NCI-H510A (cell line): ENCODE data around the gene TRAF3IP1.
A peak's percentile ranks its signal among the peaks of the same experiment; 100 is the strongest.

Experiments used
- DNase-seq: peaks from one replicate; lab custom pipeline; 2025; lab: John Stamatoyannopoulos, UW

TRAF3IP1 gene

DNA sequence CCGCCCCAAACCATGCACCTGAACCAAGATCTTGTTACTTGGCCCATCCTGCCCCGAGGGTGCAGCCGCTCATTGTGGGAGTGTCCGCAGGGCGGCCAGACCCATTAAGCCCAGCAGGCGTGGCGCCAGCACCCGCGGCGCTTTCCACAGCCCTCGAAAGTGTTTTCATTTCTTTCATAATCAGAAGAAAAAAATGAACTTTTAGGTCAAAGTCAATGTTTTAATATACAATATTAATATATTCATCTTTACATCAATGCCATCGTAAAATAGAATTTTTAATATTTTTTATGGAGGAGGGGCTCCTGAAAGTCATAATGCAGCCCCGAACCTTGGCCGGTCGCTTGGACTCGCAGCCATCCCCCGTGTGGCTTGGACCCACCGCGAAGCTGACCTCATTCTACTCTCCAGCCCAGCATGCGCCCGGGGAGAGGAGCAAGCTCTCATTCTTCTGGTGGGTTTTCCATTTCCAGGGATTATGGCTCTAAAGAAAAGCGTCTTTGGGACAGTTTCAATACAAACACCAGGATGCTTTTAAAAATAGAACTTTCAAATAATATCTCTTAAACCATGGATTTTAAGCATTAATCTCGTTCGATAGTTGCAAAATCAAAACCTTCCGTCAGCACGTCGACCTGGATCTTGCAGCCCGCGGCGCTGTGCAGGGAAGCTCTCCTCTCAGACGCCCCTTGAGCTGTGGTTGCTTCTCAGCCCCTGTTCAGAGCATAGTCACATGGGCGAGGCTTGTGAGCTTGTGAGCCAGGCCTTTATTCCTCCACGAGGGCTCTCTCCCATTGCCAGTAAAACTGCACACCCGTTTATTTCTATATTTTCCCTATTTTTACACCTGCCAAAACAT, 89.3 kb downstream of the TRAF3IP1 start:
- no peak for DNase-seq

DNA sequence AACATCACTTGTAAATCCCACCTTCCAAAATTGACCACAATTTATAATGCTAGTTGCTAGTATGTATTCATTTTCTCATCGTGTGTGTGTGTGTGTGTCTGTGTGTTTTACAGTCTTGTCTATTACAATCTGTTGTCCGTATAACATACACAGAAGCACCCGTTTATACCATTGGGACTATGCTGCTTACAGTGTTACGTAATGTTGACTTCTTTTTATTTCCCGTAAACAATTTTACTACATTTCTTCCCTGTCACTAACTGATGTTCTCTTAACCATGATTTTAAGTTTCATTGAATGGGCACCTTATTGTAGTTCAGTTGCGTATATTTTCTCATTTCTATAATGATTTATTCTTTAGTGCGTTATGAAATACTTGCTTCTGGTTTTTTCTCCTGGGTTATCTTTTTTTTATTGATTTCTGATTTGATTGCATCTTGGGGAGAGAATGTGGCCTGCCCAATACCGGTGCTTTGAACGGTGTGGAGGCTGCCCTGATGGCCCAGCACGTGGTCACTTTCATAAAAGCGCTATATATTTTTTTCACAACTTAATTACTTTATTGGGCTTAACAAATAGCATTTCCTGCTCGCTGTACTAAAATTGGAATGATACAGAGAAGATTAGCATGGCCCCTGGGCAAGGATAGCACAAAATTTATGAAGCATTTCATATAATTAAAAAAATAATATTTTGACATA, 91.9 kb downstream of the TRAF3IP1 start:
- no peak for DNase-seq

DNA sequence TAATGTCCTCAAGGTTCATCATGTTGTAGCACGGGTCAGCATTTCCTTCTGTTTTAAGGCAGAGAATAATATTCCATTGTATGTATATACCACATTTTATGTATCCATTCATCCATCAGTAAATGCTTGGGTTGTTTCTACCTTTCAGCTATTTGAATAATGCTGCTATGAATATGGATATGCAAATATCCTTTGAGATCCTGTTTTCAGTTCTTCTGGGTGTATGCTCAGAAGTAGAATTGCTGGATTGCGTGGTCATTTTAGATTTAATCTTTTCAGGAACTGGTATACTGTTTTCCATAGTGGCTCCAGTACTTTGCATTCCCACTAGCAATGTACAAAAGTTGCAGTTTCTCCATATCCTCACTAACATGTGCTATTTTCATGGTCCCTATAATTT, 93.0 kb downstream of the TRAF3IP1 start:
- no peak for DNase-seq

- peak; percentile 83 for DNase-seq
Observed at GRCh38 chr2:238415036-238415764, 94.9 kb downstream of the TRAF3IP1 start.

DNA sequence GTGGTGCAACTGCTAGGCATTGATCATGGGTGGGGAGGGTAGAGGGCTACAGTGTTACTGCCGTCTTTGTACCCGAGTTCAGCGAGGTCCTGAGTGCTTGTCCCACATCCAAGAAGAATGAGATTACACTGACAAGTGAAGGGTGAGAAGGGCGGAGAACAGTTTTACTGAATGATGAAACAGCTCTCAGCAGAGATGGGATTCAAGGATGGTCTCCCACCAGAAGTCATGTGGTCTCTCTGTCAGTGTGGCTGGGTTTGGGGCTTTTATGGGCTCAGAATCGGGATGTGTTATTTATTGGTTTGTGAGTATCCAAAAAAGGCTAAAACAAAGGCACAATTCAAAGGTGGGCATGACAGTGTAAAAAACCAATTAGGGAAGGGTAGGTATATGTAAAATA, 95.6 kb downstream of the TRAF3IP1 start:
- no peak for DNase-seq

- no peak for DNase-seq
Observed at GRCh38 chr2:238418196-238418998, 98.1 kb downstream of the TRAF3IP1 start.

- no peak for DNase-seq
Observed at GRCh38 chr2:238418999-238419546, 98.8 kb downstream of the TRAF3IP1 start.

GRCh38 chr2:238420442-238420841, 100.1 kb downstream of the TRAF3IP1 start:
- DNase-seq = no peak

- DNase-seq = no peak
Observed at GRCh38 chr2:238420878-238421694, 100.8 kb downstream of the TRAF3IP1 start.

DNA sequence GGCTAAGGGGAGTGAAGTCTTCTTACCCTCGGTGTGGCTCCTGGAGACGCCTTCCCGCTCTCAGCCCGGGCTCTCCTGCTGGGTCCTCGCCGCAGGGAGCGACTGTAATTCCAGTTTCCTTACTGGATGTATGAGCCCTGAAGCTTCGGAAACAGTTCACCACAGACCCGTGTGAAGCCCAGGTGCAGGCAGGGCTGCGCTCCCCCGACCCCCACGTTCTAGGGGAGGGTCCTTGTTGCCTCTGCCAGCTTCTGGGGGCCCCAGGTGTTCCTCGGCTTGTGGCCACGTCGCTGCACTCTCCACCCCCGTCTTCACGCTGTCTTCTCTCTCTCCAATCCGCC, 101.3 kb downstream of the TRAF3IP1 start:
- DNase-seq = no peak

DNA sequence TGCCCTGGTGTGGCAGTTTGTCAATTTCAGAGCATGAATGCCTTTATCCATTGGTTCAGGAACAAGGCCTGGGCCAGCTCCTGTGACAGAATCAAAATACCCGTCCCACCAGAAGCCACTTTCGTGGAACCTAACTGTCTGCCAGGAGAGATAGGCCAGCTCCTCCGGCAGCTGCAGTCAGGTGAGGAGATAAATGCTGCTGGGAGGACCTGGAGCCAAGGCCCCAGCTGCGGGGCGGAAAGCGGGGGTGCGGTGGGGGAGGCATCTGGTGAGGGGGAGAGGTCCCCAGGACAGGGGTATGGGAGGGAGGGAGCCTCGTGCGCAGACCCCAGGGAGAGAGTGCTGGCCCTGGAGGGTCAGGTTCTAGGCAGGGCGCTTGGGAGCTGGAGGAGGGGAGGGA, 102.0 kb downstream of the TRAF3IP1 start:
- DNase-seq = no peak

DNA sequence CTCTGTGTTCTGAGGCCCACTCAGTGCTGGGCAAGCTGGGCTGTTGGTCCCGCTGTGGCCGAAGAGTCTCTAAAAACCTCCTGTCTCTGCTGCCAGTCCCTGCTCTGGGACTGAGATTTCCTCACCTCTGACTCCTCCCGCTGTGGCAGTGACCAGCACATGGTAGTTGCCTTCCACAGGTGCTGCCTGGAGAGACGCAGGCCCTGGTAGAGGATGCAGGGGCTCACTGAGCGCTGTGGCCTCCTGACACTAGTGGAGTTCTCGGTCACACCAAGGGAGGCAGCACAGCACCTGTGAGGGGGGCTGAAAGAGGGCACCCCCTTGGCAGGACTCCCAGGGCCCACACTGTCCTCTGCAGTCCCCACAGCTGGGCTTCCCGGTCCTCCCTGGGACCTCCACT, 102.6 kb downstream of the TRAF3IP1 start:
- DNase-seq = no peak

DNA sequence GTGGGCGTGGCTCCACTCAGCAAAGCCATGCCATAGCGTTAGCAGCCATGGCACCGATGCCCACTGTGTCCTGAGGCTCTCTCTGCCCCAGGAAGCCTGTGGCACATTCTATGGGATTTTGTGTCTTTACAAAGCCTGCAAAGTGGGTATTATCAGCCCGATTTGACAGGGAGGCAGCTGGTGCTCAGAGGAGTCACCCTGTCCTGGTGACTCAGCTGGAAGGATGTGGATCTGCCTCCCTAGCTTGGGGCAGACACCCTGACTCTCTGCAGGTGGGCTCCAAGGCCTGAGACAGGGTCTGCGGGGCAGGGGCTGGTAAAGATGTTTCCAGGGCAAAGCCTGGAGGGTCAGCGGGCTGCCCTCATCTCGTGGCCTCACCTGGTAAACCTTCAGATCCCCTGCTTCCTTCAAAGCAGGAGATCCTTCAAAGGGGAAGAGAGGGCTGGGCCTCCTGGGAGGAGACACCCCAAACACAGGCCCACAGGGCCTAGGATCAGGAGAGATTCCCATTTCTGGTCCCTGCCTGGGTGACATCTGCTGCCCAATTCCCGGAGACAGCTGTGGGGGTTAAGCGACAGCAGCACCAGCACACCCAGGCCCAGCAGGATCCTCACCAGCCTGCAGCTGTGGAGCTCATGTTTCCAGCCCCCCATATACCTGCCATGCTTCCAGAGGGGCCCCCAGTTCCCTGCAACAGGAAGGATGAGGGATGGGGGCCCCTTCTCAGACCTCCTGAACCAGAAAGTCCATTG, 103.4 kb downstream of the TRAF3IP1 start:
- DNase-seq = no peak

- no peak for DNase-seq
Observed at GRCh38 chr2:238424313-238424700, 104.0 kb downstream of the TRAF3IP1 start.

DNA sequence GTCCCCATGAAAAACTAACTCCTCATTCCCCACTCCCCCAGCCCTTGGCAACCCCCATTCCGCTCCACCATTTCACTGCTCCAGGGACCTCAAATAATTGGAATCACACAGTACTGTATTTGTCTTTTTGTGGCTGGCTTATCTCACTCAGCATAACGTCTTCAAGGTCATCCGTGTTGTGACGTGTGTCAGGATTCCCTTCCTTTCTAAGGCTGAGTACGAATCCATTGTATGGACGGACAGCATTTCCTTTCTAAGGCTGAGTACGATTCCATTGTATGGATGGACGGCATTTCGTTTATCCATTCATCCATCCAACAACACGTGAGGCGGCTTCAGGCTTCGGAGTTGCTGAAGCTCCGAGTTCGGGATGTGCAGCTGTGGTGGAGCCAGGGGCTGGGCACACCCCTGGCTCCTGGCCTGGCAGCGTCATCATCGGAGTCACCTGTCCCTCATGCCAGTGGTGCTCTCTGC, 105.2 kb downstream of the TRAF3IP1 start:
- no peak for DNase-seq

DNA sequence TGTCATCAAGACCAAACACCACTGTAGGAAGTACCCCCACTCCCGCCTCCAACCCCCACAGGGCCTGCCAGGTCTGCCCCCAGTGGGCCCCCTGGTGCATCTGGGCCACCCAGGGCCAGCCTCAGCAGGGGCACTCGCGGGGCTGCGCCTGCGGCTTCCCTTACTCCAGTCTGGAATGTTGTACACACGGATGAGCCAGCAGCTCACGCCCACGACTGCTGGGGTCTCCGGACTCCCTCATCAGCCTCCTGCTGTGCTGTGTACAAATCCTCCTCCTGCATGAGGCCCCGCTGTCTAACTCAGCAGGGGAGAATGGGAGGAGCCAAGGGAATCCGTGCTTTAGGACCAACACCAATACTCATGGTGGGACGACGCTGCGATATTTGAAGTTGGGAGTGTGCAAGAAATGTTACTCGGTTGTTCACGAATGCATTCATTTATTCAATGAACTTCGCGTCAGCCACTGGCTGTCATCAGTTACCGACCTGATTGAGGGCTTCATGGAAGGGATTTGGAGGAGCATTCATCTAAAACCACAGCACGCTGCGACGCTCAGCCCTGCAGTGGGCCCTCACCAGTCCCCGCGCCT, 105.8 kb downstream of the TRAF3IP1 start:
- peak; percentile 74 for DNase-seq

DNA sequence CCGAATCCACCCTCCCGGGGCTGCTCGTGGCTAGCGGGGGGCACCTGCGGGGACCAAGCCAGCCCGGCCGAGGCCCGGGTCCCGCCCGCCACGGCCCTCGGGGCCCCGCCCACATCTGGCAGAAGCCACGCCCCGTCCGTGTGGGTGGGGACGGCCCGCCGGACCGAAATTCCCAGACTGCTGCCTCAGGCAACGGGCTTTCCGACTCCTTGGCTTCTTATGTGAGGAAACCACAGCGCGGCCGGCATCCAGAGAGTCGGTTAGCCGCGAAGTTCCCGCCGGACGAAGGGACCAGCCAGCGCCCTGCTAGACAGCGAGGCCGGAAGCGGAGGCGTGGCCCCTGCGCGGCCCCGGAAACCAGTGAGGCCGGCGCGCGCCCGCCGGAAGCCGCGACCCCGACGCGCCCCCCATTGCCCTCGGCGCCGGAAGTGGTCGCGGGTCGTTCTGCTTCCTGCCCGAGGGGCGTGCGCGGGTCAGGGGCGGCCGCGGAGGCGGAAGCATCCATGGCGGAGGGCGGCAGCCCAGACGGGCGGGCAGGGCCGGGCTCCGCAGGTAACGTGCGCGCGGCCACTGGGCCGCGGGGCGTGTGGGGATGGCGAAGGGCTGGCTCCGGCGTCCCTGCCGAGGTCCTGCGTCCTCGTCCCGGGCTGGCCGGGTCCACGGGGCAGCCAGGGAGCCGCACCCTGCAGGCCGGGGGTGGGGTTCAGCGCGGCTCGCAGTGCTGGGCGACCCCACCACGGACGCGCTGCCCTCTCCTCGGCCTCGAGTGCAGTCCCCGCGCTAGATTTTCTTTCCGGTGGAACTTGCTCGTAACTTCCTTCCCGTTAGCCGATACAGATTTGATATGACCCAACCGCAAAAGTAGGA, 106.5 kb downstream of the TRAF3IP1 start, which contains the start of gene ASB1:
ASB1 (plus strand) TSS at position 360 of the 867 bp plus-strand sequence; CDS start at position 504, 144 bp downstream.
- peak; percentile 78 for DNase-seq

- DNase-seq = no peak
Observed at GRCh38 chr2:238427435-238428162, 107.3 kb downstream of the TRAF3IP1 start.
